SJCRH30 (cell line): Measurements from ENCODE around the gene ZNF780B. TPM values are rescaled to one million over a fixed set of nuclear protein-coding genes. Genes with fewer than 3 reads are reported as not detected.

Experiments used
- total RNA-seq: library from RNA; depleted of rRNA; stranded (reverse); fragments of >200 nt; shearing (Covaris generic); gene quantifications from 2 replicates; pipeline ENCODE4 v1.2.3, GENCODE V29; 2014; rRNA removed

ZNF780B gene
- total RNA-seq, 1 experiment from 2014 or later = 27.4 TPM

Other genes with a start within 250 kb of the ZNF780B start
- 14.4 and 15.2 TPM in 2 replicates for gene DYRK1B, start 222.1 kb downstream of the ZNF780B start, total RNA-seq
- gene FBL, start 209.9 kb downstream of the ZNF780B start, total RNA-seq = 569 and 597 TPM in 2 replicates
- 16.4 and 16.7 TPM in 2 replicates for gene FCGBP, start 121.6 kb downstream of the ZNF780B start, total RNA-seq
- gene PSMC4, start 85.1 kb downstream of the ZNF780B start, total RNA-seq = 137 and 155 TPM in 2 replicates
- gene ZNF546, start 59.2 kb downstream of the ZNF780B start, total RNA-seq = 5.2 and 6.1 TPM in 2 replicates
- gene ZNF780A, start 34.7 kb upstream of the ZNF780B start, total RNA-seq = 26.8 and 28.0 TPM in 2 replicates
- gene MAP3K10, start 135.2 kb upstream of the ZNF780B start, total RNA-seq = 9.5 and 10.1 TPM in 2 replicates
- not detected in 2 replicates for gene TTC9B, start 162.2 kb upstream of the ZNF780B start, total RNA-seq
- gene CCNP, start 170.5 kb upstream of the ZNF780B start, total RNA-seq = 0.08 TPM in 1 of 2 replicates, not detected in the other
- 138 and 142 TPM in 2 replicates for gene AKT2, start 229.1 kb upstream of the ZNF780B start, total RNA-seq